ENCODE measurements around the gene ZBTB8OS.
"Not testable (repeated sequence)": the region's sequence is repeated elsewhere in the genome, so short reads cannot be mapped to it uniquely, and the experiment has no call there.

The ZBTB8OS gene

GRCh38 chr1:32650752-32651460, 556 bp upstream of the ZBTB8OS start, which contains the start of gene RBBP4:
TSS of gene RBBP4 (plus strand) at chr1:32651208. CDS start at chr1:32651307, 99 bp downstream.
- Histone ChIP-seq H3K27ac (replicated peaks) (peak within 1 kb of the TSS; percentile 99), H3K27me3 (ENCODE audit: insufficient read depth, poor library complexity, severe bottlenecking) (no peaks in the 10 kb centered on the region), H3K4me3 (replicated peaks; ENCODE audit: insufficient read depth, low read length) (peak within 1 kb of the TSS; percentile 79)
- DNase-seq (ENCODE audit: low read depth in 1 of 2, low spot score in 1 of 2), result peak; percentile 94 to 97
- TF ChIP-seq REST (IDR thresholded peaks at IDR 0.05; ENCODE audit: insufficient replicate concordance, low read depth) (peak; percentile 5), SPI1 (IDR thresholded peaks at IDR 0.05; ENCODE audit: borderline replicate concordance, low read depth) (no peak), POLR2AphosphoS5 (IDR thresholded peaks at IDR 0.05; ENCODE audit: low read depth) (peak; percentile 71)

GRCh38 chr1:32647308-32648134, 2.8 kb downstream of the ZBTB8OS start:
- no peak for DNase-seq (ENCODE audit: low read depth in 1 of 2, low spot score in 1 of 2)
- TF ChIP-seq CTCF (IDR thresholded peaks at IDR 0.05; ENCODE audit: insufficient read depth, low read length) (no peak), SPI1 (IDR thresholded peaks at IDR 0.05; ENCODE audit: borderline replicate concordance, low read depth) (peak; percentile 17; the same call in 1 of the 2 replicates), REST (IDR thresholded peaks at IDR 0.05; ENCODE audit: insufficient replicate concordance, low read depth) (no peak), GABPA (IDR thresholded peaks at IDR 0.05; ENCODE audit: low read depth) (no peak)
- H3K27ac ChIP-seq (replicated peaks), result no peak overlapping the region
- no peak overlapping the region for H3K4me3 ChIP-seq (replicated peaks; ENCODE audit: insufficient read depth, low read length)
- H3K27me3 ChIP-seq (ENCODE audit: insufficient read depth, poor library complexity, severe bottlenecking), result no peaks in the 10 kb centered on the region

GRCh38 chr1:32644426-32644825, 5.9 kb downstream of the ZBTB8OS start:
- H3K27ac ChIP-seq (replicated peaks), result no peak overlapping the region
- H3K27me3 ChIP-seq (ENCODE audit: insufficient read depth, poor library complexity, severe bottlenecking), result no peaks in the 10 kb centered on the region
- no peak for DNase-seq (ENCODE audit: low read depth in 1 of 2, low spot score in 1 of 2)
- TF ChIP-seq POLR2AphosphoS5 (IDR thresholded peaks at IDR 0.05; ENCODE audit: low read depth) (no peak), CTCF (IDR thresholded peaks at IDR 0.05; ENCODE audit: insufficient read depth, low read length) (no peak), GABPA (IDR thresholded peaks at IDR 0.05; ENCODE audit: low read depth) (no peak), SPI1 (IDR thresholded peaks at IDR 0.05; ENCODE audit: borderline replicate concordance, low read depth) (no peak), REST (IDR thresholded peaks at IDR 0.05; ENCODE audit: insufficient replicate concordance, low read depth) (no peak)
- H3K4me3 ChIP-seq (replicated peaks; ENCODE audit: insufficient read depth, low read length), result no peak overlapping the region

GRCh38 chr1:32642292-32642827, 8.0 kb downstream of the ZBTB8OS start:
- not testable (repeated sequence) for H3K27ac ChIP-seq (replicated peaks); DNase-seq (ENCODE audit: low read depth in 1 of 2, low spot score in 1 of 2); H3K27me3 ChIP-seq (ENCODE audit: insufficient read depth, poor library complexity, severe bottlenecking); H3K4me3 ChIP-seq (replicated peaks; ENCODE audit: insufficient read depth, low read length)

Data from HL-60 (cell line).